ENCODE results near the gene SEC22A.

- TF ChIP-seq POLR2AphosphoS5 (IDR thresholded peaks at IDR 0.05; ENCODE audit: low read depth, low read length) (no peak), FOXM1 (IDR thresholded peaks at IDR 0.05; ENCODE audit: low read depth) (no peak), SMC3 (IDR thresholded peaks at IDR 0.05; ENCODE audit: low read depth, low read length) (no peak), SIN3A (IDR thresholded peaks at IDR 0.05; ENCODE audit: borderline replicate concordance, low read depth, low read length) (no peak), CTCF (IDR thresholded peaks at IDR 0.05) (no peak), EZH2phosphoT487 (IDR thresholded peaks at IDR 0.05; ENCODE audit: borderline replicate concordance, low read depth) (no peak)
- TF ChIP-seq, protein P1, sequence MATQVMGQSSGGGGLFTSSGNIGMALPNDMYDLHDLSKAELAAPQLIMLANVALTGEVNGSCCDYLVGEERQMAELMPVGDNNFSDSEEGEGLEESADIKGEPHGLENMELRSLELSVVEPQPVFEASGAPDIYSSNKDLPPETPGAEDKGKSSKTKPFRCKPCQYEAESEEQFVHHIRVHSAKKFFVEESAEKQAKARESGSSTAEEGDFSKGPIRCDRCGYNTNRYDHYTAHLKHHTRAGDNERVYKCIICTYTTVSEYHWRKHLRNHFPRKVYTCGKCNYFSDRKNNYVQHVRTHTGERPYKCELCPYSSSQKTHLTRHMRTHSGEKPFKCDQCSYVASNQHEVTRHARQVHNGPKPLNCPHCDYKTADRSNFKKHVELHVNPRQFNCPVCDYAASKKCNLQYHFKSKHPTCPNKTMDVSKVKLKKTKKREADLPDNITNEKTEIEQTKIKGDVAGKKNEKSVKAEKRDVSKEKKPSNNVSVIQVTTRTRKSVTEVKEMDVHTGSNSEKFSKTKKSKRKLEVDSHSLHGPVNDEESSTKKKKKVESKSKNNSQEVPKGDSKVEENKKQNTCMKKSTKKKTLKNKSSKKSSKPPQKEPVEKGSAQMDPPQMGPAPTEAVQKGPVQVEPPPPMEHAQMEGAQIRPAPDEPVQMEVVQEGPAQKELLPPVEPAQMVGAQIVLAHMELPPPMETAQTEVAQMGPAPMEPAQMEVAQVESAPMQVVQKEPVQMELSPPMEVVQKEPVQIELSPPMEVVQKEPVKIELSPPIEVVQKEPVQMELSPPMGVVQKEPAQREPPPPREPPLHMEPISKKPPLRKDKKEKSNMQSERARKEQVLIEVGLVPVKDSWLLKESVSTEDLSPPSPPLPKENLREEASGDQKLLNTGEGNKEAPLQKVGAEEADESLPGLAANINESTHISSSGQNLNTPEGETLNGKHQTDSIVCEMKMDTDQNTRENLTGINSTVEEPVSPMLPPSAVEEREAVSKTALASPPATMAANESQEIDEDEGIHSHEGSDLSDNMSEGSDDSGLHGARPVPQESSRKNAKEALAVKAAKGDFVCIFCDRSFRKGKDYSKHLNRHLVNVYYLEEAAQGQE (IDR thresholded peaks at IDR 0.05; ENCODE audit: low read depth, low read length) = no peak
Observed at GRCh38 chr3:123281929-123282328, 80.2 kb downstream of the SEC22A start.

All from SK-N-SH (cell line).